ENCODE data around the gene LGALS4.

- TF ChIP-seq CTCF (IDR thresholded peaks at IDR 0.05; ENCODE audit: borderline replicate concordance, extremely low read depth, low read length, poor library complexity, severe bottlenecking) (no peak), EZH2 (IDR thresholded peaks at IDR 0.05; ENCODE audit: borderline replicate concordance, low read depth, low read length, severe bottlenecking) (no peak)
These were observed 32.8 kb upstream of the LGALS4 start for GRCh38 chr19:38845374-38846024.

Measured in DND-41 (cell line).